DMS79 treated with DMSO at 0.1 percent for 48 hours (cell line): ENCODE data around the gene PNPLA8.
A peak's percentile ranks its signal among the peaks of the same experiment; 100 is the strongest.
"Not testable (repeated sequence)": the region's sequence is repeated elsewhere in the genome, so short reads cannot be mapped to it uniquely, and the experiment has no call there.

Experiments
- DNase-seq: peaks from one replicate; lab custom pipeline; 2025; lab: John Stamatoyannopoulos, UW

Gene PNPLA8

GRCh38 chr7:108525985-108526767 is at the start of gene PNPLA8:
Gene PNPLA8, minus strand, starts transcription at chr7:108526135. Its CDS starts 10,644 bp downstream, at chr7:108515491.
- peak; percentile 97 for DNase-seq

- DNase-seq = no peak
Measured at GRCh38 chr7:108575156-108575555, 49.2 kb upstream of the PNPLA8 start.

GRCh38 chr7:108572480-108572879 is 46.5 kb upstream of the PNPLA8 start:
- no peak for DNase-seq

- peak; percentile 64 for DNase-seq
Measured at GRCh38 chr7:108570146-108570755, 44.3 kb upstream of the PNPLA8 start.

- peak; percentile 98 for DNase-seq
Measured at GRCh38 chr7:108569381-108570145, 43.6 kb upstream of the PNPLA8 start, which contains the start of the genes DNAJB9 and THAP5. Gene DNAJB9, plus strand, starts transcription at chr7:108569874. Its CDS starts 1,853 bp downstream, at chr7:108571727. Gene THAP5, minus strand, starts transcription at chr7:108569706. Its CDS starts 137 bp downstream, at chr7:108569569.

GRCh38 chr7:108568801-108569380 is 43.0 kb upstream of the PNPLA8 start:
- no peak for DNase-seq

- no peak for DNase-seq
Measured at GRCh38 chr7:108565987-108566386, 40.1 kb upstream of the PNPLA8 start.

GRCh38 chr7:108561047-108561619 is 35.2 kb upstream of the PNPLA8 start:
- DNase-seq = no peak

- DNase-seq = no peak
Measured at GRCh38 chr7:108559253-108559652, 33.3 kb upstream of the PNPLA8 start.

- DNase-seq = no peak
Measured at GRCh38 chr7:108557617-108558016, 31.7 kb upstream of the PNPLA8 start.

GRCh38 chr7:108557191-108557590 is 31.3 kb upstream of the PNPLA8 start:
- no peak for DNase-seq

- not testable (repeated sequence) for DNase-seq
Measured at GRCh38 chr7:108556665-108557064, 30.7 kb upstream of the PNPLA8 start.

- not testable (repeated sequence) for DNase-seq
Measured at GRCh38 chr7:108548141-108548896, 22.4 kb upstream of the PNPLA8 start.

- no peak for DNase-seq
Measured at GRCh38 chr7:108541478-108541877, 15.5 kb upstream of the PNPLA8 start.

- DNase-seq = not testable (repeated sequence)
Measured at GRCh38 chr7:108538685-108539084, 12.8 kb upstream of the PNPLA8 start.

- not testable (repeated sequence) for DNase-seq
Measured at GRCh38 chr7:108538236-108538635, 12.3 kb upstream of the PNPLA8 start.

GRCh38 chr7:108537229-108537628 is 11.3 kb upstream of the PNPLA8 start:
- DNase-seq = no peak

GRCh38 chr7:108535744-108536143 is 9.8 kb upstream of the PNPLA8 start:
- DNase-seq = no peak

- no peak for DNase-seq
Measured at GRCh38 chr7:108535257-108535656, 9.3 kb upstream of the PNPLA8 start.

- no peak for DNase-seq
Measured at GRCh38 chr7:108533712-108534111, 7.8 kb upstream of the PNPLA8 start.

GRCh38 chr7:108529341-108529740 is 3.4 kb upstream of the PNPLA8 start:
- no peak for DNase-seq
